ENCODE measurements around the gene PLEKHG3. TPM values are rescaled to one million over a fixed set of nuclear protein-coding genes. Genes with fewer than 3 reads are reported as not detected.

PLEKHG3 gene
- total RNA-seq, 1 donor from 2014 or later = 10.1 TPM

GRCh38 chr14:64732066-64732465 is 27.8 kb downstream of the PLEKHG3 start:
- peaks cover 5% of the 10 kb centered on the region for H3K27me3 Mint-ChIP-seq (ENCODE audit: unreplicated experiment)
- no peak for TF ChIP-seq CTCF (IDR thresholded peaks at IDR 0.05; ENCODE audit: partially characterized antibody, unreplicated experiment)
- peaks cover 12% of the 10 kb centered on the region for H3K9me3 Mint-ChIP-seq (ENCODE audit: unreplicated experiment)
- peaks cover 12% of the 10 kb centered on the region for H3K4me1 Mint-ChIP-seq (ENCODE audit: low read depth, unreplicated experiment)
- H3K36me3 Mint-ChIP-seq (ENCODE audit: unreplicated experiment) = peaks cover 4% of the 10 kb centered on the region
- no peak overlapping the region for H3K27ac Mint-ChIP-seq (ENCODE audit: unreplicated experiment)
- peak; percentile 1 for DNase-seq
- no peak overlapping the region for H3K4me3 Mint-ChIP-seq (ENCODE audit: unreplicated experiment)

GRCh38 chr14:64732536-64733120 is 28.4 kb downstream of the PLEKHG3 start:
- peaks cover 12% of the 10 kb centered on the region for H3K9me3 Mint-ChIP-seq (ENCODE audit: unreplicated experiment)
- no peak for TF ChIP-seq CTCF (IDR thresholded peaks at IDR 0.05; ENCODE audit: partially characterized antibody, unreplicated experiment)
- peaks cover 12% of the 10 kb centered on the region for H3K4me1 Mint-ChIP-seq (ENCODE audit: low read depth, unreplicated experiment)
- H3K4me3 Mint-ChIP-seq (ENCODE audit: unreplicated experiment) = no peak overlapping the region
- H3K27ac Mint-ChIP-seq (ENCODE audit: unreplicated experiment) = no peak overlapping the region
- H3K27me3 Mint-ChIP-seq (ENCODE audit: unreplicated experiment) = peaks cover 5% of the 10 kb centered on the region
- H3K36me3 Mint-ChIP-seq (ENCODE audit: unreplicated experiment) = peaks cover 4% of the 10 kb centered on the region
- peak; percentile 3 for DNase-seq

GRCh38 chr14:64733321-64733720 is 29.1 kb downstream of the PLEKHG3 start:
- Mint-ChIP-seq H3K27me3 (ENCODE audit: unreplicated experiment) (peaks cover 5% of the 10 kb centered on the region), H3K27ac (ENCODE audit: unreplicated experiment) (no peak overlapping the region), H3K4me3 (ENCODE audit: unreplicated experiment) (no peak overlapping the region), H3K36me3 (ENCODE audit: unreplicated experiment) (peaks cover 4% of the 10 kb centered on the region), H3K4me1 (ENCODE audit: low read depth, unreplicated experiment) (peaks cover 12% of the 10 kb centered on the region), H3K9me3 (ENCODE audit: unreplicated experiment) (peaks cover 12% of the 10 kb centered on the region)
- no peak for TF ChIP-seq CTCF (IDR thresholded peaks at IDR 0.05; ENCODE audit: partially characterized antibody, unreplicated experiment)
- DNase-seq = peak; percentile 2

GRCh38 chr14:64733899-64734298 is 29.7 kb downstream of the PLEKHG3 start:
- Mint-ChIP-seq H3K4me1 (ENCODE audit: low read depth, unreplicated experiment) (peaks cover 12% of the 10 kb centered on the region), H3K27ac (ENCODE audit: unreplicated experiment) (no peak overlapping the region), H3K36me3 (ENCODE audit: unreplicated experiment) (peaks cover 4% of the 10 kb centered on the region), H3K4me3 (ENCODE audit: unreplicated experiment) (no peak overlapping the region), H3K27me3 (ENCODE audit: unreplicated experiment) (peaks cover 5% of the 10 kb centered on the region), H3K9me3 (ENCODE audit: unreplicated experiment) (peaks cover 10% of the 10 kb centered on the region)
- TF ChIP-seq CTCF (IDR thresholded peaks at IDR 0.05; ENCODE audit: partially characterized antibody, unreplicated experiment) = no peak
- peak; percentile 1 for DNase-seq

GRCh38 chr14:64734990-64735389 is 30.8 kb downstream of the PLEKHG3 start:
- H3K4me1 Mint-ChIP-seq (ENCODE audit: low read depth, unreplicated experiment) = peaks cover 6% of the 10 kb centered on the region
- peak; percentile 29 for DNase-seq
- no peak overlapping the region for H3K27ac Mint-ChIP-seq (ENCODE audit: unreplicated experiment)
- no peaks in the 10 kb centered on the region for H3K36me3 Mint-ChIP-seq (ENCODE audit: unreplicated experiment)
- peaks cover 11% of the 10 kb centered on the region for H3K9me3 Mint-ChIP-seq (ENCODE audit: unreplicated experiment)
- H3K4me3 Mint-ChIP-seq (ENCODE audit: unreplicated experiment) = no peak overlapping the region
- peaks cover 5% of the 10 kb centered on the region for H3K27me3 Mint-ChIP-seq (ENCODE audit: unreplicated experiment)
- no peak for TF ChIP-seq CTCF (IDR thresholded peaks at IDR 0.05; ENCODE audit: partially characterized antibody, unreplicated experiment)
